Activated CD4-positive, alpha-beta memory T cell treated with anti-CD3 and anti-CD28 coated beads, Interleukin-2, amount 10 ng/mL, durations not matched to agents 7 days and 5 days (primary cell): ENCODE results near the gene TMEM132C. TPM values are rescaled to one million over a fixed set of nuclear protein-coding genes. Genes with fewer than 3 reads are reported as not detected.

Source experiments
- CTCF ChIA-PET: fragments of 350-600 bp; sonication (Branson Sonifier 250); formaldehyde crosslinking; loops from one replicate; lab custom pipeline; 2021; ENCODE audit warnings: antibody characterized with exemption, inconsistent platforms; lab: Charles Lee
- POLR2A ChIA-PET: fragments of 350-600 bp; sonication (Branson Sonifier 250); formaldehyde crosslinking; loops from one replicate; lab custom pipeline; 2021; ENCODE audit warnings: antibody characterized with exemption; lab: Charles Lee
- DNase-seq: peaks from one replicate; pipeline ENCODE4 v3.0.0-alpha.2; 2020
- H3K27ac Mint-ChIP-seq: one replicate; pipeline ENCODE4 v1.8.0; 2021; ENCODE audit warnings: mild to moderate bottlenecking, mixed read lengths
- H3K27me3 Mint-ChIP-seq: one replicate; pipeline ENCODE4 v1.8.0; 2021; ENCODE audit warnings: mixed read lengths
- H3K36me3 Mint-ChIP-seq: one replicate; pipeline ENCODE4 v1.8.0; 2021; ENCODE audit warnings: low read depth, mixed read lengths
- H3K4me1 Mint-ChIP-seq: one replicate; pipeline ENCODE4 v1.8.0; 2021; ENCODE audit warnings: mixed read lengths
- H3K4me3 Mint-ChIP-seq: one replicate; pipeline ENCODE4 v1.8.0; 2021; ENCODE audit warnings: mild to moderate bottlenecking, mixed read lengths
- H3K9me3 Mint-ChIP-seq: one replicate; pipeline ENCODE4 v1.8.0; 2021; ENCODE audit warnings: mixed read lengths
- total RNA-seq, 2 experiments: library from RNA; stranded (reverse); gene quantifications; one replicate each; pipeline ENCODE4 v1.2.3, GENCODE V29; 2021

TMEM132C gene
- total RNA-seq, 2 experiments from 2014 or later, result 0.05 TPM; not detected in 1

- no peak overlapping the region for H3K27ac Mint-ChIP-seq
- no peaks in the 10 kb centered on the region for H3K4me1 Mint-ChIP-seq
- DNase-seq, result no peak
- CTCF ChIA-PET, result no interaction called here
- no peaks in the 10 kb centered on the region for H3K36me3 Mint-ChIP-seq
- H3K9me3 Mint-ChIP-seq, result peaks cover 4% of the 10 kb centered on the region
- no peaks in the 10 kb centered on the region for H3K27me3 Mint-ChIP-seq
- no peak overlapping the region for H3K4me3 Mint-ChIP-seq
- POLR2A ChIA-PET, result no interaction called here
Measured at GRCh38 chr12:128611736-128612135, 344.8 kb downstream of the TMEM132C start.

DNA sequence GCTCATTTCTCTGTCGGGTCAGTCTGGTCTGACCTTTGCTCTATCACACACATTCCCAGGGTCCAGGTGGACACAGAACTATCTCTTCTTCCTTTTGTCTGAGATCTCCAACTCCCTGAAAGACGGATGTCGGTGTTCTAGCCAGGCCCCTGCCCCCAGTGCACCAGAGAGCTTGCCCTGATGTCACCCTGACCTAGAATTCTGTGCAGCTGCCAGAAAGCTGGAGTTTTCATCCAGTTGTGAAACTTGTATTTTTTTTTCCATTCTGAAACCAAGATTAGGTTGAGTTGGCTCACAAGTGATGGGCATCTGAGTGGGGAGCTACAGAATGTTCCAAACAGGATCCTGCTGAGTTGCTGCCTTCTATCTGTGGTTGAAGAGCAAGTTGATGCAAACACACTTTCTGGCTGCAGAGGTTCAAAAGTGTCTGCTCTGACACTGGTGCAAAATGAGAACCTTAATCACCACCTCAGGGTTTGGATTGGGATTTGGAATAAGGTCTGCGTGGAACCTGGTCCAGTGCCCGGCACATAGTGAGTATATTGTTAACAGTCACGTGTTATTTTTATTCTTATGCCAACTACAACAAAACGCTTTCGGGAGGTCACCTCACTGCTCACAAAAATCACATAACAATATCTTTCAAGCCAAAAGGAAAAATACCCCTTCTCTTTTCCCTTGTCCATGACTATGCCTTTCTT, 345.3 kb downstream of the TMEM132C start:
- H3K9me3 Mint-ChIP-seq, result peaks cover 6% of the 10 kb centered on the region
- DNase-seq, result no peak
- no peaks in the 10 kb centered on the region for H3K4me1 Mint-ChIP-seq
- no peak overlapping the region for H3K4me3 Mint-ChIP-seq
- ChIA-PET POLR2A (no interaction called here), CTCF (no interaction called here)
- no peaks in the 10 kb centered on the region for H3K27me3 Mint-ChIP-seq
- no peaks in the 10 kb centered on the region for H3K36me3 Mint-ChIP-seq
- no peak overlapping the region for H3K27ac Mint-ChIP-seq

DNA sequence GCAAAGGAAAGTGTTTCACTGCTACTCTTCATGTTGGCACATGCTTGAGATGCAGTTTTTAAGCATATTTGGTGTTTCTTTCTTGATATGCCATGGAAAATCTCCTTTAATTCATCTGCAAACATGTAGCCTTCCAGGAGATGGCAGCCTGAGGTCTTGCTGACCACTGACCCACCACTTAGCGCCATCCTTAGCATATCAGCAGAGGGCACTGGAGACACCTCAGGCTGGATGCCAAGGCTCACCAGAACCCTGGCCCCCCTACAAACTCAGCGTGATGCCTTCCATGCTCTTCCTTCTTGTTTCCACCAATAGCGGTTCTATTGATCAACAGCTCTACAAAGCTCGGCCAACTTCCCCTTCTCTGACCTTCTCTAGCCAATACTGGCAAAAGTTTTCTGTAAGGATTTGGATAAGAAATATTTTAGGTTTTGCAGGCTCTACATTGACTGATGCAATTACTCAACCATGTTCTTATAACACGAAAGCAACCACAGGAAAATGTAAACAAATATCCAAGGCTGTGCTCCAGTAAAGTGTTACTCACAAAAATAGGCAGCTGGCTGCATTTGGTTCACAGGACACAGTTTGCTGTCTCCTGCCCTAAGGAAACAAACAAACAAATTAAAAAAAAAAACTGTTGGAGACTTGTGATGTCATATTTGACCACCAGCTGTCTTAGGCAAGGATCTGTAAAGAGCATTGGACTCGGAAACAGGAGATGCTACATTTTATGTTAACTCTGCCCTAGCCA, 347.0 kb downstream of the TMEM132C start:
- ChIA-PET POLR2A (no interaction called here), CTCF (no interaction called here)
- no peaks in the 10 kb centered on the region for H3K4me1 Mint-ChIP-seq
- H3K4me3 Mint-ChIP-seq, result no peak overlapping the region
- no peaks in the 10 kb centered on the region for H3K27me3 Mint-ChIP-seq
- H3K9me3 Mint-ChIP-seq, result peaks cover 9% of the 10 kb centered on the region
- DNase-seq, result no peak
- no peaks in the 10 kb centered on the region for H3K36me3 Mint-ChIP-seq
- H3K27ac Mint-ChIP-seq, result no peak overlapping the region

GRCh38 chr12:128617304-128617833, 350.4 kb downstream of the TMEM132C start:
- Mint-ChIP-seq H3K9me3 (peaks cover 11% of the 10 kb centered on the region), H3K36me3 (no peaks in the 10 kb centered on the region), H3K27ac (no peak overlapping the region), H3K4me3 (no peak overlapping the region), H3K4me1 (no peaks in the 10 kb centered on the region), H3K27me3 (no peaks in the 10 kb centered on the region)
- POLR2A ChIA-PET, result no interaction called here
- CTCF ChIA-PET, result no interaction called here
- DNase-seq, result no peak

- no peaks in the 10 kb centered on the region for H3K4me1 Mint-ChIP-seq
- ChIA-PET CTCF (no interaction called here), POLR2A (no interaction called here)
Measured at GRCh38 chr12:128619263-128619662, 352.3 kb downstream of the TMEM132C start.

DNA sequence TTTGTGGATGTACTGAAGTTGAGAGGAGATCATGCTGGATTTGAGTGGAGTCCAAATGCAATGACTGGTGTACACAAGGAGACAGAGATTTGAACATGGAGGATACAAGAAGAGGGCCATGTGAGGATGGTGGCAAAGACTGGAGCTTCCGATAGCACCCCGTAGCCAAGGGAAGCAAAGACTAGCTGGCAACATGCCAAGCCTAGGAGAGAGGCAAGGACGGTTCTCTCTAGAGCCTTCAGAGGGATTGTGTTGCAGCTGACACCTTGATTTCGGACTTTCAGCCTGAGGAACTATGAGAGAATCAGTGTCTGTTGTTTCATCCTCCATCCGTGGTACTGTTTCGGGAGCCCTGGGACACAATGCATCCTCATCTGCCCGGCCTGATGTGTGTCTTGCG, 354.3 kb downstream of the TMEM132C start:
- no peaks in the 10 kb centered on the region for H3K36me3 Mint-ChIP-seq
- H3K27me3 Mint-ChIP-seq, result no peaks in the 10 kb centered on the region
- no peak overlapping the region for H3K4me3 Mint-ChIP-seq
- no peak overlapping the region for H3K27ac Mint-ChIP-seq
- ChIA-PET POLR2A (no interaction called here), CTCF (no interaction called here)
- H3K4me1 Mint-ChIP-seq, result no peaks in the 10 kb centered on the region
- H3K9me3 Mint-ChIP-seq, result peaks cover 11% of the 10 kb centered on the region
- DNase-seq, result no peak

More at GRCh38 chr12:128619263-128619662, 352.3 kb downstream of the TMEM132C start:
- Mint-ChIP-seq H3K4me3 (no peak overlapping the region), H3K9me3 (peaks cover 11% of the 10 kb centered on the region), H3K27me3 (no peaks in the 10 kb centered on the region), H3K27ac (no peak overlapping the region), H3K36me3 (no peaks in the 10 kb centered on the region)
- DNase-seq, result no peak

DNA sequence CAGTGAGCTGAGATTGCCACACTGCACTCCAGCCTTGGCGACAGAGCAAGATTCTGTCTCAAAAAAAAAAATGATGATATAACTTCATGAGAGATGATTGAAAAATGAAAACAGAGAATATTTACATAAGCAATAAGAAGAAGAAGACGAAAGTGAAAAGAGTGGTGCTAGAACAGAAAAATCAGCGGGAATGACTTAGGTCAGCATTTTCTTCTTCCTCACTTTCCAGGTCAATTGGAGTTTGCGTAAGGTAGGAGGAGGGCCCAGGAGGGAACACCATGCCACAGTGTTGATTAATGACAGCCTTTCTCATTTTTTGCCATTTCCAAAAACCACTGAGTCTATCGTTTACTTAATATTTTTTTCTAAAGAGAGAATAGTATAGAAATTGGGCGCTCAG, 356.8 kb downstream of the TMEM132C start:
- Mint-ChIP-seq H3K9me3 (peaks cover 15% of the 10 kb centered on the region), H3K36me3 (no peaks in the 10 kb centered on the region), H3K4me1 (no peaks in the 10 kb centered on the region), H3K27ac (no peak overlapping the region), H3K27me3 (no peaks in the 10 kb centered on the region), H3K4me3 (no peak overlapping the region)
- POLR2A ChIA-PET, result no interaction called here
- no peak for DNase-seq
- CTCF ChIA-PET, result no interaction called here

DNA sequence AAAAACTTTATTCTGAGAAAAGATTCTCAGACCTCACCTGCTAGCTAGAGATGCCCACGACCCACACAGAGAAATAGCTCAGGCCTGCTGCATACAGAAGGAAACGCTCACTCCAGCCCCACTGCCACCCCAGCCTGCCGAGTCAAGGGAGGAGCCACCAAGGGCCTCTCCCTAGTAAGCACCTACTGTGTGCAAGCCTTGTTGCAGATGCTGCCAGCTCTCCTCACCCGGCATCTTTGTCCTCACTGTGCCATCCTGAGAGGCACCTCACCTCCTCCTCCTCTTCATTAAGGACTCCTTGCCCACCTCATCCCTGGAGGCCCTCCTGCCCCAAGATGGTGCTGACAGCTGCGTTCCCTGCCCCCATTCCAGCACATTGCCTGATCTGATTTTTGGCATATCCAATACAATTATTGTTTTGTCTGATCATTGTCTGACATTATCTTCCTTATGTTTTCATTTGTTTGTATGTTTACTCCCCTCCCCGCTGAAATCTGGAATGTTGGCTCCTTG, 359.9 kb downstream of the TMEM132C start:
- Mint-ChIP-seq H3K27ac (no peak overlapping the region), H3K4me3 (no peak overlapping the region), H3K9me3 (peaks cover 16% of the 10 kb centered on the region), H3K4me1 (no peaks in the 10 kb centered on the region), H3K27me3 (no peaks in the 10 kb centered on the region), H3K36me3 (no peaks in the 10 kb centered on the region)
- no peak for DNase-seq
- POLR2A ChIA-PET, result no interaction called here
- CTCF ChIA-PET, result no interaction called here

DNA sequence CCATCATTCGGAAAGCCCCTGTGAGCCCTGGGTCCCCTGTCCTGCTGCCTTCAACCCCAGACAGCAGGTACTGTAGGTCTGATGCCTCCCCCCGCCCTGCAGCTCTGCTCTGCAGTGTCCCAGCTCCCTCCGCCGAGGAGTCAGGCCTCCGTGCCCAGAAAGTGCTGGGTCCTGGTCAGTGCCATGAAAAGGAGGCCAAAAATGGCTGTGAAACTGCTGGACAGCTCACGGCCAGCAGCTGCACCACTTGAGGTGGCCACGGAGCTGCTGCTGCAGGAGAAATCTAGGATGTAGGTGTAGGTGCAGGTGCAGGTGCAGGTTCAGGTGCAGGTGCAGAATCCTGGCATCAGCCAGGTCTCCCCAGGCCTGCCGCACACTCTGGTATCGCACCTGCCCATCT, 360.7 kb downstream of the TMEM132C start:
- H3K9me3 Mint-ChIP-seq, result peaks cover 16% of the 10 kb centered on the region
- no peaks in the 10 kb centered on the region for H3K36me3 Mint-ChIP-seq
- CTCF ChIA-PET, result no interaction called here
- H3K4me1 Mint-ChIP-seq, result no peaks in the 10 kb centered on the region
- no peak overlapping the region for H3K4me3 Mint-ChIP-seq
- H3K27ac Mint-ChIP-seq, result no peak overlapping the region
- no peaks in the 10 kb centered on the region for H3K27me3 Mint-ChIP-seq
- POLR2A ChIA-PET, result no interaction called here
- no peak for DNase-seq

- Mint-ChIP-seq H3K4me3 (no peak overlapping the region), H3K4me1 (no peaks in the 10 kb centered on the region), H3K27ac (no peak overlapping the region), H3K27me3 (no peaks in the 10 kb centered on the region), H3K36me3 (no peaks in the 10 kb centered on the region), H3K9me3 (peaks cover 12% of the 10 kb centered on the region)
- POLR2A ChIA-PET, result no interaction called here
- DNase-seq, result no peak
- CTCF ChIA-PET, result interaction anchor here (0.6 kb wide), 1 partner anchor 1282 kb away, joined by 3 read pairs; no protein-coding TSS in a partner anchor
Measured at GRCh38 chr12:128629979-128630378, 363.0 kb downstream of the TMEM132C start.

- DNase-seq, result no peak
- Mint-ChIP-seq H3K4me3 (no peak overlapping the region), H3K27ac (no peak overlapping the region), H3K36me3 (no peaks in the 10 kb centered on the region), H3K27me3 (no peaks in the 10 kb centered on the region), H3K9me3 (peaks cover 7% of the 10 kb centered on the region), H3K4me1 (no peaks in the 10 kb centered on the region)
- ChIA-PET CTCF (no interaction called here), POLR2A (no interaction called here)
Measured at GRCh38 chr12:128637642-128638606, 371.0 kb downstream of the TMEM132C start.

DNA sequence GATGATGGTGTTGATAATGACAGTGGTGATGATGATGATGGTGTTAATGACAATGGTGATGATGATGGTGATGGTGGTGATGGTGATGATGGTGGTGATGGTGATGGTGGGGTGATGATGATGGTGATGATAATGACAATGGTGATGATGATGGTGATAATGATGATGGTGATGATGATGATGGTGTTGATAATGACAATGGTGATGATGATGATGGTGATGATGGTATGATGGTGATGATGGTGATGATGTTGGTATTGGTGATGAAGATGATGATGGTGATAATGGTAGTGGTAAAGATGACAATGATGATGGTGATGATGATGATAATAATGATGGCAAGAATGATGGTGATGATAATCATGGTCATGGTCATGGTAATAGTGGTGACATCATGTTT, 372.1 kb downstream of the TMEM132C start:
- CTCF ChIA-PET, result no interaction called here
- no peaks in the 10 kb centered on the region for H3K36me3 Mint-ChIP-seq
- no peaks in the 10 kb centered on the region for H3K4me1 Mint-ChIP-seq
- no peak overlapping the region for H3K4me3 Mint-ChIP-seq
- no peak for DNase-seq
- POLR2A ChIA-PET, result no interaction called here
- H3K9me3 Mint-ChIP-seq, result peaks cover 7% of the 10 kb centered on the region
- H3K27me3 Mint-ChIP-seq, result no peaks in the 10 kb centered on the region
- H3K27ac Mint-ChIP-seq, result no peak overlapping the region
